Activated CD8-positive, alpha-beta memory T cell treated with anti-CD3 and anti-CD28 coated beads for 36 hours (primary cell): ENCODE data around the gene IER5L. TPM values are rescaled to one million over a fixed set of nuclear protein-coding genes. Genes with fewer than 3 reads are reported as not detected.

Experiments used
- CTCF ChIA-PET: fragments of 350-600 bp; sonication (Branson Sonifier 250); formaldehyde crosslinking; loops from one replicate; lab custom pipeline; 2021; ENCODE audit warnings: antibody characterized with exemption; lab: Charles Lee
- POLR2A ChIA-PET: fragments of 350-600 bp; sonication (Branson Sonifier 250); formaldehyde crosslinking; loops from one replicate; lab custom pipeline; 2021; ENCODE audit warnings: antibody characterized with exemption; lab: Charles Lee
- total RNA-seq, 2 experiments: library from RNA; stranded (reverse); gene quantifications; one replicate each; pipeline ENCODE4 v1.2.3, GENCODE V29; 2021

The IER5L gene
- total RNA-seq, 2 experiments from 2014 or later, result 1.9 to 2.1 TPM

GRCh38 chr9:129185991-129186390, 7.9 kb upstream of the IER5L start:
- ChIA-PET CTCF (no interaction called here), POLR2A (no interaction called here)

- CTCF ChIA-PET, result no interaction called here
- POLR2A ChIA-PET, result no interaction called here
Measured at GRCh38 chr9:129185402-129185801, 7.3 kb upstream of the IER5L start.

- ChIA-PET CTCF (interaction anchor here (1.4 kb wide), 1 partner anchor 11 kb away, joined by 4 read pairs; no protein-coding TSS in a partner anchor), POLR2A (no interaction called here)
Measured at GRCh38 chr9:129184596-129185122, 6.6 kb upstream of the IER5L start.

- ChIA-PET POLR2A (interaction anchor here (0.7 kb wide), 1 partner anchor 320 kb away, joined by 3 read pairs; no protein-coding TSS in a partner anchor), CTCF (interaction anchor here (1.4 kb wide), 1 partner anchor 10 kb away, joined by 4 read pairs; no protein-coding TSS in a partner anchor)
Measured at GRCh38 chr9:129184219-129184524, 6.1 kb upstream of the IER5L start.

- ChIA-PET CTCF (interaction anchor here (1.0 to 1.4 kb wide), 2 partner anchors 10 to 442 kb away, joined by 3 to 4 read pairs; partner anchors contain the start of gene NTMT1), POLR2A (interaction anchor here (0.7 kb wide), 1 partner anchor 319 kb away, joined by 3 read pairs; no protein-coding TSS in a partner anchor)
Measured at GRCh38 chr9:129183495-129184218, 5.6 kb upstream of the IER5L start.

GRCh38 chr9:129182625-129183494, 4.8 kb upstream of the IER5L start:
- CTCF ChIA-PET, result interaction anchor here (0.6 to 1.0 kb wide), 2 partner anchors 141 to 443 kb away, joined by 3 to 6 read pairs; partner anchors contain the start of gene NTMT1
- POLR2A ChIA-PET, result interaction anchor here (1.4 kb wide), 1 partner anchor 55 kb away, joined by 3 read pairs; no protein-coding TSS in a partner anchor

GRCh38 chr9:129182122-129182521, 4.1 kb upstream of the IER5L start:
- CTCF ChIA-PET, result no interaction called here
- POLR2A ChIA-PET, result interaction anchor here (1.4 kb wide), 1 partner anchor 56 kb away, joined by 3 read pairs; no protein-coding TSS in a partner anchor

GRCh38 chr9:129181246-129181645, 3.2 kb upstream of the IER5L start:
- POLR2A ChIA-PET, result no interaction called here

GRCh38 chr9:129178568-129179382, 714 bp upstream of the IER5L start:
- CTCF ChIA-PET, result interaction anchor here (0.9 to 1.8 kb wide), 5 partner anchors 36 to 432 kb away, joined by 3 to 6 read pairs (median 4); no protein-coding TSS in a partner anchor
- POLR2A ChIA-PET, result interaction anchor here (0.8 to 1.5 kb wide), 6 partner anchors 12 to 447 kb away, joined by 3 to 8 read pairs (median 3); partner anchors contain the start of gene NTMT1

More at GRCh38 chr9:129181246-129181645, 3.2 kb upstream of the IER5L start:
- CTCF ChIA-PET, result interaction anchor here (1.6 kb wide), 1 partner anchor 428 kb away, joined by 6 read pairs; no protein-coding TSS in a partner anchor

- POLR2A ChIA-PET, result interaction anchor here (1.3 kb wide), 2 partner anchors 60 to 448 kb away, joined by 3 to 8 read pairs; partner anchors contain the start of gene NTMT1
- CTCF ChIA-PET, result interaction anchor here (0.9 to 2.0 kb wide), 5 partner anchors 35 to 319 kb away, joined by 3 to 6 read pairs (median 4); no protein-coding TSS in a partner anchor
Measured at GRCh38 chr9:129177443-129177790, 644 bp downstream of the IER5L start.

GRCh38 chr9:129176701-129177442, 1.2 kb downstream of the IER5L start:
- ChIA-PET CTCF (interaction anchor here (0.9 to 6.2 kb wide), 6 partner anchors 9 to 448 kb away, joined by 3 to 58 read pairs (median 4); no protein-coding TSS in a partner anchor), POLR2A (interaction anchor here (0.6 kb wide), 1 partner anchor 418 kb away, joined by 3 read pairs; no protein-coding TSS in a partner anchor)

GRCh38 chr9:129175825-129176633, 2.0 kb downstream of the IER5L start:
- CTCF ChIA-PET, result interaction anchor here (0.9 to 6.2 kb wide), 8 partner anchors 9 to 468 kb away, joined by 3 to 58 read pairs (median 4); no protein-coding TSS in a partner anchor
- POLR2A ChIA-PET, result interaction anchor here (0.6 to 2.4 kb wide), 2 partner anchors 36 to 419 kb away, joined by 3 to 9 read pairs; no protein-coding TSS in a partner anchor

- ChIA-PET CTCF (interaction anchor here (0.8 to 6.2 kb wide), 9 partner anchors 8 to 469 kb away, joined by 3 to 58 read pairs (median 4); partner anchors contain the start of gene NTMT1), POLR2A (interaction anchor here (2.4 kb wide), 1 partner anchor 36 kb away, joined by 9 read pairs; no protein-coding TSS in a partner anchor)
Measured at GRCh38 chr9:129175515-129175824, 2.6 kb downstream of the IER5L start.

GRCh38 chr9:129174724-129175514, 3.1 kb downstream of the IER5L start:
- ChIA-PET CTCF (interaction anchor here (0.7 to 6.2 kb wide), 31 partner anchors 7 to 469 kb away, joined by 3 to 58 read pairs (median 4); partner anchors contain the start of gene NTMT1), POLR2A (interaction anchor here (0.6 to 2.4 kb wide), 2 partner anchors 35 to 94 kb away, joined by 3 to 9 read pairs; partner anchors contain the start of gene DOLPP1)

- ChIA-PET POLR2A (interaction anchor here (0.6 to 2.4 kb wide), 3 partner anchors 34 to 309 kb away, joined by 3 to 9 read pairs (median 3); partner anchors contain the start of gene DOLPP1), CTCF (interaction anchor here (0.6 to 6.2 kb wide), 36 partner anchors 9 to 622 kb away, joined by 3 to 58 read pairs (median 4); partner anchors contain the start of genes NTMT1 and SPTAN1)
Measured at GRCh38 chr9:129174102-129174723, 3.8 kb downstream of the IER5L start.
